ENCODE data around the gene REV1. TPM values are rescaled to one million over a fixed set of nuclear protein-coding genes. Genes with fewer than 3 reads are reported as not detected.
"Not testable (repeated sequence)": the region's sequence is repeated elsewhere in the genome, so short reads cannot be mapped to it uniquely, and the experiment has no call there.

The REV1 gene
- total and polyA plus RNA-seq, 2 of the 4 experiments (the other 2 are of a cell fraction), result 13.4 to 30.1 TPM

DNA sequence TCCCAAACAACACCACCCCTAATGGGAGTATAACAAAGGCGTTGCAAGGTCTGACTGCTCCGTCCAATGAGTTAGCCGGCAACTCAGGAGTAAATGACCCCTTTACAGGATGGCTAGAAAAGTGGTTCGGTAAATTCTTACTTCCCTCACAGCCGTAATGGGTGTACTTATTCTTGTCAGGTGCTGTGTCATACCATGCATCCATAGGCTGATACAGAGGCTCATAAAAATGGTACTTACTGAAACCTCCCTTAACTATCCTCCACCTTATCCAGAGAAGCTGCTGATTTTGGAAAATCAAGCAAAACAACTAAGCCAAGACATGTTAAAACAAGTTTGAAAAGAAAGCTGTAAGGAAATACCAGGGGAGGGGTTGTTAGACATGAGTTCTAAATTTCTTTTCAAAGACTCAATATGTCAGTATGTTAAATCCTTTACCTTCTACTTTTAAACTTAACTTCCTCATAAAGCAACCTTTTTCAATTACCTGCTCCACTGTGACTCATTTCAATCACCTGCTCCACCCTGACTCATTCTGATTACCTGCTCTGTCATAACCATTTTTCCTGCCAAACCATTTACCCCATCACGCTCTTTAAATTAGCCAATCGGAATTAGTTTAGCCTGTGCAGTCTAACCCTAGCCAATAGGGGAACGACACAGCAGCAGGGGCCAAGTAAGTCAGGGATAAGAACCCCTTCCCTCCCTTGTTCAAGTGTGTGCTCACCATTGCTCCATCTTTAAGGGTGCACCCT, 14.0 kb upstream of the REV1 start:
- H2AK9ac ChIP-seq (replicated peaks; ENCODE audit: low read depth, low read length, poor library complexity); H3K36me3 ChIP-seq (ENCODE audit: control insufficient read depth, insufficient read depth, low read length); ATAC-seq (ENCODE audit: low read depth); H3K4me3 ChIP-seq (ENCODE audit: insufficient read depth, low read depth, low read length); BruUV-seq (replicated peaks); H4K5ac ChIP-seq (ENCODE audit: low read depth, low read length); H4K91ac ChIP-seq (ENCODE audit: insufficient read depth, low read depth, low read length); H2BK120ac ChIP-seq (ENCODE audit: low read depth, low read length); intact Hi-C loops (cut with micrococcal nuclease); H3K79me1 ChIP-seq (ENCODE audit: low read depth in 1 of 2, low read length in 2 of 2); H3K14ac ChIP-seq (replicated peaks; ENCODE audit: low read depth, low read length); H3K4ac ChIP-seq (ENCODE audit: low read depth, low read length); H2BK20ac ChIP-seq (ENCODE audit: low read depth, low read length); H3K56ac ChIP-seq (ENCODE audit: extremely low read depth, insufficient read depth, low read length); H4K20me1 ChIP-seq (ENCODE audit: insufficient read depth, low read length); H4K8ac ChIP-seq (ENCODE audit: low read depth in 2 of 2, low read length in 2 of 2); H3K18ac ChIP-seq (ENCODE audit: low read depth, low read length); POLR2A ChIA-PET (ENCODE audit: unreplicated experiment); H3K4me2 ChIP-seq (ENCODE audit: low read depth, low read length); H3K27ac ChIP-seq (ENCODE audit: insufficient read depth, low read length); dilution Hi-C loops (cut with HindIII; ENCODE audit: low sequenced_read_pairs, unreplicated experiment); H2BK15ac ChIP-seq (ENCODE audit: low read depth, low read length); CTCF ChIA-PET; H3K9ac ChIP-seq (ENCODE audit: low read depth, low read length); H2BK5ac ChIP-seq (ENCODE audit: low read depth, low read length, poor library complexity, severe bottlenecking); H2AK5ac ChIP-seq (ENCODE audit: low read depth, low read length); H3K9me3 ChIP-seq (ENCODE audit: control insufficient read depth, insufficient read depth, low read length); H2AFZ ChIP-seq (replicated peaks; ENCODE audit: low read length, poor library complexity); H3K9me1 ChIP-seq (ENCODE audit: insufficient read depth, low read length); H3K23ac ChIP-seq (ENCODE audit: low read depth, low read length); H3K4me1 ChIP-seq (ENCODE audit: control insufficient read depth, insufficient read depth, low read length); DNase-seq: not testable (repeated sequence)
- in situ Hi-C loops (cut with MboI; ENCODE audit: low sequenced_read_pairs), result loop anchor here (25.0 kb wide), 1 partner anchor 867 kb away; no protein-coding TSS in a partner anchor
- H3K27me3 ChIP-seq (ENCODE audit: control insufficient read depth, insufficient read depth, low read length), result peaks cover 23% of the 10 kb centered on the region
- WGBS, 2 experiments (ENCODE audit: extremely low coverage in 2 of 2, insufficient read length in 1 of 2), result 100% methylated on average over 1 of the region's 8 CpGs; no CpG with 5 or more reads in 1 of the 2 experiments
